Activated CD4-positive, alpha-beta T cell treated with anti-CD3 and anti-CD28 coated beads, Interleukin-2, amount 50 U/mL, for 24 hours (primary cell): ENCODE measurements around the gene PDE8B.
"Not testable (repeated sequence)": the region's sequence is repeated elsewhere in the genome, so short reads cannot be mapped to it uniquely, and the experiment has no call there.

Experiments
- DNase-seq, 2 donors: peaks; one replicate each; pipeline ENCODE4 v3.0.0-alpha.2; 2020; ENCODE audit warnings: low read depth in 1 of 2, low spot score in 1 of 2

PDE8B gene

GRCh38 chr5:77356740-77357139, 146.3 kb downstream of the PDE8B start:
- DNase-seq: peak in 1 of 2 donors; percentile 30

- no peak for DNase-seq
Measured at GRCh38 chr5:77358255-77359205, 148.1 kb downstream of the PDE8B start.

DNA sequence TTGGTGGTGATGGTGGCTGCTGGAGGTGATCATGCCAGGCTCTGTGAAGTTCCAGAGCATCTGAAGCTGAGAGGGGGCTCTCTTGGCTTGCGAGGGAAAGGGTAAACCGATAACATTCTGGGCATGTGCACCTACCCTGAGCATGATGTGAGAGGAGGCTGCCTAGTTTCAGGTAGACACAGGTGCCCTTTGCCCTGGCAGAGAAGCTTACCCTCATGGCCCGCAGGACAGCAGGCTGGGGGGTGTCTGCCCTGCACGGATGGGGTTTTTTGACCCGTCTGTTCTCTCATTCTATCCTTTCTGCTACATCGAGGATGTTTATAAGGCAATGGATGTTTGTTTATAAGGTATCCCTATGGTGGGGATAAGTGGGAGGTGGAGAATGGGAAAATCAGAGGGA, 148.8 kb downstream of the PDE8B start:
- no peak for DNase-seq

- DNase-seq: no peak
Measured at GRCh38 chr5:77360381-77360780, 149.9 kb downstream of the PDE8B start.

DNA sequence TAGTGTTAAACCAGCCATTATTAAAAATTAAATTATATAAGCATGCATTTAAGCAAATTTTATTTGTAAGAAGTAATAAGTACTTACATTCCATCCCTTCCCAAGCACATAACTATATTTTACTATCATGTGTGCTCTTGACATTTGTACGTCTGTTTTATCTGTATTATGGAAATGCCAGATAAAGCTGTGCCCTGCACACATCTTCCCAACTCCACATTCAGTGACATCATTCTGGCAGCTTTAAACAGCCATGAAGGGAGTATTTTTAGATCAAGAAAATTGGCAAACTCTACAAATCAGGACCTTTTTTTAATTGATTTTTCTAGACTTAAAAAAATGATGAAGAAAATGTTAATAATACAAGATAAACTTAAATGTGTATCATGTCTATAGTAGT, 150.5 kb downstream of the PDE8B start:
- no peak for DNase-seq

- no peak for DNase-seq
Measured at GRCh38 chr5:77366717-77367500, 156.4 kb downstream of the PDE8B start.

DNA sequence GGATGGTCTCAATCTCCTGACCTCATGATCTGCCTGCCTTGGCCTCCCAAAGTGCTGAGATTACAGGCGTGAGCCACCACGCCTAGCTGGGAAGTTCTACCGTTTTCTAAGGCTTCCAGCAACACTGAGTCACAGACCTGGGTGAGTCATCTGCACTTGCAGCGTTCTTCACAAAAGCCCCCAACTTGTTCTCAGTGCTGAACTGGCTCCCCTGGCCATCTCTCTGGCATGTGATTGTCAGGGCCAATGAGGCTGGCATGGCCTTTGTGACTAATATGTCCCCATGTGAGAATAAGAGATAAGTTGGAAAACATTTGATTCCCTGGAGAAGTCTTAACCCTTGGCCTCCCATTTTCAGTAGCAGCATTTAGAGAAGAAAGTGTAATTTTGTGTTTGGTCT, 157.3 kb downstream of the PDE8B start:
- DNase-seq: no peak

- no peak for DNase-seq
Measured at GRCh38 chr5:77368367-77368766, 157.9 kb downstream of the PDE8B start.

DNA sequence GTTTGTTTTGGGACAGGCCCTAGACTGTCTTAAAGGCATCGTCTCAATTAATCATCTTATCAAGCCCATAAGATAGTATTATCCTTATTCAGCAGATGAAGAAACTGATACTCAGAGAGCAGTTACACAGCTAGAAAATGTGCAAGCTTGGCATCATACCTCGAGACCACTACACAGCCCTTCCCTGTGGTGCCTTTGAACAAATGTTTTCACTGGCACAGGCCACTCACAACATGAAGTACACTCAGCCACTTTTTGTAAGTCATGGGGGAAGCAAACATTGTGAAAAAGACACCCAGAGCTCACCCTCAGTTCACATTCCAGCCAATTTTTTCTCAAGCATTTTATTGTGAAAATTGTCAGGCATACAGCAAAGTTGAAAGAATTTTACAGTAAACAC, 159.1 kb downstream of the PDE8B start:
- no peak for DNase-seq

- DNase-seq: no peak
Measured at GRCh38 chr5:77374686-77375085, 164.2 kb downstream of the PDE8B start.

- no peak for DNase-seq
Measured at GRCh38 chr5:77376609-77377300, 166.3 kb downstream of the PDE8B start.

DNA sequence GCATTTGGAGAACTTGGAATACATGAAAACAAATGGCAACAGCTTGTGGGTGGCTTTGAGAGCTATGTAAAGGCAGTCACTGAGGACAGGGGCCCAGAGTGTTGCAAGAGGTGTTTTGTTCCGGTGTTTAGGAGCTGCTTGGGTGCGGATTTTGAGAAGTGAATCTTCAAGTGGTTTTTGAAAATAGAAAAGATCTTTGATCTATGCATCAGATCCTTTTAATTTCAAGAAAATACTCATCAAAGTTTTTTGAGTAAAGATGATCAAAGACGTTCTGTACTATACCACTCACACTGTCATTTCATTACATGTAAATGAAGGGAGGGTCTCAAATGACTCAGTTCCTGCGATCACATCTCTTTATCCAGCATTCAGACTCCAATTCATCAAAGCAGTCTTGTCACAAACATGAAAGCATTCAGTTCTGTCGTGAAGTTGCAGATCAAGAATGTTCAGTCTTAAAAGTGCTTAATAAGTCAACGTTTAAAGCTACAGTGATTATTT, 169.1 kb downstream of the PDE8B start:
- peak in 1 of 2 donors; percentile 55 for DNase-seq

GRCh38 chr5:77380636-77381035, 170.2 kb downstream of the PDE8B start:
- no peak for DNase-seq

GRCh38 chr5:77383336-77383735, 172.9 kb downstream of the PDE8B start:
- not testable (repeated sequence) for DNase-seq

DNA sequence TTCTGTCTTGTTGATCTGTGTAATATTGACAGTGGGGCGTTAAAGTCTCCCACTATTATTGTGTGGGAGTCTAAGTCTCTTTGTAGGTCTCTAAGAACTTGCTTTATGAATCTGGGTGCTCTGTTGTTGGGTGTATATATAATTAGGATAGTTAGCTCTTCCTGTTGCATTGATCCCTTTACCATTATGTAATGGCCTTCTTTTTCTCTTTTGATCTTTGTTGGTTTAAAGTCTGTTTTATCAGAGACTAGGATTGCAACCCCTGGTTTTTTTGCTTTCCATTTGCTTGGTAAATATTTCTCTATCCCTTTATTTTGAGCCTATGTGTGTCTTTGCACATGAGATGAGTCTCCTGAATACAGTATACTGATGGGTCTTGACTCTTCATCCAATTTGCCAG, 175.9 kb downstream of the PDE8B start:
- DNase-seq: not testable (repeated sequence)

GRCh38 chr5:77389746-77390145, 179.3 kb downstream of the PDE8B start:
- DNase-seq: no peak

DNA sequence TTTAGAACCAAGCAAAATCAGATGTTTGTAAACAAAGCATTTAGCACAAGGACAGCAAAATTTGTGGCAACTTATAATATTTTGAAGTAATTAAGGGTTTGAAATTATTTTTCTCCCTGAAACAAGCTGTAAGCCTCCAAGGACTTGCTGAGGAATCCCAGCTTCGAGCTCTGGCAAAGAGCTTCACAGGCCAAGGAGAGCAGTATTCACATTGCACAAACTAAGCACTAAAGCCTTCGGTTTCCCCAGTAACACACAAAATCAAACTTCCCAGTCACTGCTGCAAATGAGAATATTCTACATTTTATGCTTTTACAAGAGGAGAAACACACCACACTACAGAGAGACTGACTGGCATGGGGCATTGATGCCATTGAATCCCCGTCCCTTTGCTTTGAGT, 179.7 kb downstream of the PDE8B start:
- DNase-seq: no peak

DNA sequence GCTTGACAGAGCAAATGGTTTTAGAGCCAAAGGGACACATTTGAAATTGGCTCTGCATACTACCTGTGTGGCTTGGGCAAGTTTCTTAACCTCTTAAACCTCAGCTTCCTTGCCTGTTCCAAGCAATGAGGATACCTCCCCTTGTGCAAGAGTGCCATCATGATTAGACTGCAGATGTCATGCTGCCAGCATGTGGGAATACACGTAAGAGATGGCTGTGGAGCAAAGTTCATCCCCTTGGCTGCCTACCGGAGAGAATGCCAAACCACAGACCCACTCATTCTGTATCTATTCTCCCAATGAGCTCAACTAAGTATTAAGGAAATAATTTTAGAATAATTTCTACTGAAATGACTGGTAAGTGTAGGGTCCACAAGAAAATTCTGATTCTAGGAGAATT, 180.3 kb downstream of the PDE8B start:
- DNase-seq: no peak

DNA sequence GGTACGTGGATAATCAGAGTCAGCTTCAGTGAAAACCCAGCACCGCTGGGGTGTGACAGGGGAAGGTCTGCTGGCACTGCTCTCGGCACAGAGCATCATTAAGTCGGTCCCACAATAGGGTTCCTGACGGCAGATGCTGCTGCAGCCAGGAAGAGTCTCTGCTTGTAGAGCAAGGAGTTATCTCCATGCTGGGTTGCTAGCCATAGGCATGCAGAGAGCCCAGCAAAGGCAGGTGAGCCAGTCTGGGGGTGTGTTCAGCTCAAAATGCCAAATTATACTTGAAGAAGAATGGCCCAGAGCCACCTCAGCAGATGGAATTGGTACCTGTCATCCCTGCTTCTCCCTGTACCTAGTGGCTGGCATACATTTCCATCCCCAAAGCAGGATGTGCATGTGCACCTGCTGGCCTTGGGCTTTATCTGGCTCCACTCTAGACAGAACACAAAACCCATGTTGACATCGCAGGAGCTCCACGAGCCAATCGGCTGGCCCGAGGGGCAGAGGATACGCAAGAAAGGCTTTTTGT, 180.8 kb downstream of the PDE8B start:
- DNase-seq: no peak

DNA sequence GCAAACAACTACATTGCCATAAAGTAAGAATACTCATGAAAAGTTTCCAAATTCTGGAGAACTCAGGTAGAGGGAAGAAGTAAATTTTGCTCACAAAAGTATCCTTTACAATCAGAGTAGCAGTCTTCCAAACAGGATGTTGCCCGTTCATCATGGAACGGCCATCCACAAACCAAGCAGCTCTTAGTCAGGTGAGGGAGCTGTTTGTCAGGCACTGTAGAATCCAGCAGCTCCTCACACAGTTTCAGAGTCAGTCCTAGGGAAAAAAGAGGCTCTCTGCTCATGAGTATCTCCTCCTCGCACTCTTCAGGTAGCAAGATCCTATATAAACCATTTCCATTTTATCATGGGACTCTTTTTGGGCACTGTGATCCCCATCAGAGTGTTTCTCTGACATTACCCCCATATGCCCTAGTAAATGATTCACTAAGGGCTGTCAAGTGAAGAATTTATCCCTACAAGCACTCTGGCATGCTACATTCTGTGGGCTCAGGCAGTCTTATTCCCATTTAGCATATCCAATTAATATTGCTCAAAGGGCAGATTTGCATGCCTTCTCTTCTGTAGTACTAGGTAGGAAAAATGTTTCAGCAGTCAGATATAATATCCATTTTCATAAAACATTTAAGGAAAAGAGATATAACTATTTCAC, 183.7 kb downstream of the PDE8B start:
- DNase-seq: no peak

GRCh38 chr5:77396017-77396416, 185.5 kb downstream of the PDE8B start:
- DNase-seq: no peak
